ENCODE measurements around the gene CACNA1S.

- no peak for TF ChIP-seq EZH2 (IDR thresholded peaks at IDR 0.05; ENCODE audit: insufficient read depth, low read length)
- TF ChIP-seq CTCF (IDR thresholded peaks at IDR 0.05; ENCODE audit: insufficient read depth, low read depth, low read length), result no peak
These were observed 44.6 kb upstream of the CACNA1S start for GRCh38 chr1:201156819-201157218.

All from astrocyte (in vitro differentiated cells and primary cell).